ENCODE data around the gene PER1. TPM values are rescaled to one million over a fixed set of nuclear protein-coding genes. Genes with fewer than 3 reads are reported as not detected.

Gene PER1
- total RNA-seq, 1 experiment from 2014 or later = 17.1 TPM

DNA sequence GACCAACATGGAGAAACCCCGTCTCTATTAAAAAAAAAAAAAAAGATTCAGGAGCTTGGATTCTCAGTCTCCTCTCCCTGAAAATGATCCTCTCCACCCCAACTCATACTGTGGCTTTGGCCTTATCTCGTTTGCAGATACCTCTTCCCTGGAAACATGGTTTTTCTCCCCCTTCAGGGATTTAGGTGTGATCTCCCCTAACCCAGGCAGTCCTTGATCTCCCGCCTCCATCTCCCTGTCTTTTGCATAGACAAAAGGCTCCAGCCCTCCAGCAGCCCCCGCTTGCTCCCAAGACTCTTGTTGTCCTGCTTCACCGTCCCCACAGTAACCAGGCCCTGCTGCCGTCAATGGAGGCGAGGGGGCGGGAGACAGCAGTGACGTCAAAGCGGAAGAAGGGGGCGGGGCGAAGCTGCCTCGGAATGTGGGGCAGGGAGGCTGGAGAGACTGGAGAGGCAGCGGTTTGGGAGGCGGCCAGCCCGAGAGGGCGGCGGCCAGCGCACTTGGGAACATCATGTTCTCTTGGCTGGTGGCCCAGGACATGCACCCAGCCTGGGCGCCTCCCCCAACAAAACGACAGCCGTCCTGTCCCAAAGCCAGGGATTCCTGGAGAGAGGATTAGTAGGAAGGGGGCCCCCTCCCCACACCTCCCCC, 1.9 kb upstream of the PER1 start:
- H3K4me1 ChIP-seq (ENCODE audit: control insufficient read depth, insufficient read depth, low read length) = peaks cover 34% of the 10 kb centered on the region
- POLR2A ChIA-PET = interaction anchor here (0.5 to 0.8 kb wide), 3 partner anchors 19 to 94 kb away, joined by 3 to 5 read pairs (median 3); partner anchors contain the start of gene CTC1
- intact Hi-C loops (cut with micrococcal nuclease; ENCODE audit: unreplicated experiment) (no loop called here), in situ Hi-C loops (cut with HindIII; ENCODE audit: low pct_unique_long_range_greater_than_20kb, low sequenced_read_pairs) (no loop called here)
- TF ChIP-seq CTCF (IDR thresholded peaks at IDR 0.05) (no peak), SIN3A (IDR thresholded peaks at IDR 0.05; ENCODE audit: borderline replicate concordance, insufficient read depth, low read depth, low read length) (0 out of 2 replicates have a peak, but pooled peaks have one; percentile 56)
- no peaks in the 10 kb centered on the region for H3K27me3 ChIP-seq (ENCODE audit: control insufficient read depth, insufficient read depth, low read length)
- DNase-seq (ENCODE audit: low read depth, low spot score) = peak; percentile 87
- H3K36me3 ChIP-seq (ENCODE audit: control insufficient read depth, insufficient read depth, low read length) = no peaks in the 10 kb centered on the region
- peak; percentile 55 for ATAC-seq
- H3K4me3 ChIP-seq (ENCODE audit: low read depth in 2 of 2, low read length in 2 of 2) = peak overlapping the region; percentile 71 to 73
- H3K27ac ChIP-seq (ENCODE audit: low read length) = peak overlapping the region; percentile 82
- H3K9me3 ChIP-seq (ENCODE audit: control insufficient read depth, insufficient read depth, low read depth, low read length) = no peaks in the 10 kb centered on the region
- BruUV-seq (replicated peaks) = no TSS peak
- CTCF ChIA-PET = interaction anchor here (0.6 to 0.8 kb wide), 3 partner anchors 32 to 94 kb away, joined by 3 to 7 read pairs (median 5); no protein-coding TSS in a partner anchor

- Histone ChIP-seq H3K27ac (ENCODE audit: low read length) (peak overlapping the region; percentile 82), H3K27me3 (ENCODE audit: control insufficient read depth, insufficient read depth, low read length) (no peaks in the 10 kb centered on the region), H3K4me3 (ENCODE audit: low read depth in 2 of 2, low read length in 2 of 2) (peak overlapping the region; percentile 71 to 73; a peak in 3 of 4 replicates), H3K4me1 (ENCODE audit: control insufficient read depth, insufficient read depth, low read length) (peaks cover 34% of the 10 kb centered on the region), H3K36me3 (ENCODE audit: control insufficient read depth, insufficient read depth, low read length) (no peaks in the 10 kb centered on the region), H3K9me3 (ENCODE audit: control insufficient read depth, insufficient read depth, low read depth, low read length) (no peaks in the 10 kb centered on the region)
- intact Hi-C loops (cut with micrococcal nuclease; ENCODE audit: unreplicated experiment) = no loop called here
- ChIA-PET POLR2A (interaction anchor here (0.6 to 0.8 kb wide), 2 partner anchors 20 to 34 kb away, joined by 3 read pairs; no protein-coding TSS in a partner anchor), CTCF (interaction anchor here (0.7 to 0.8 kb wide), 2 partner anchors 32 to 93 kb away, joined by 3 to 5 read pairs; no protein-coding TSS in a partner anchor)
- ATAC-seq (no peak), DNase-seq (ENCODE audit: low read depth, low spot score) (no peak)
- in situ Hi-C loops (cut with HindIII; ENCODE audit: low pct_unique_long_range_greater_than_20kb, low sequenced_read_pairs) = no loop called here
- no peak for TF ChIP-seq SIN3A (IDR thresholded peaks at IDR 0.05; ENCODE audit: borderline replicate concordance, insufficient read depth, low read depth, low read length)
- no peak for TF ChIP-seq TCF7L2 (IDR thresholded peaks at IDR 0.05; ENCODE audit: low read depth, low read length)
- no peak for TF ChIP-seq CTCF (IDR thresholded peaks at IDR 0.05)
- TF ChIP-seq, protein P1, sequence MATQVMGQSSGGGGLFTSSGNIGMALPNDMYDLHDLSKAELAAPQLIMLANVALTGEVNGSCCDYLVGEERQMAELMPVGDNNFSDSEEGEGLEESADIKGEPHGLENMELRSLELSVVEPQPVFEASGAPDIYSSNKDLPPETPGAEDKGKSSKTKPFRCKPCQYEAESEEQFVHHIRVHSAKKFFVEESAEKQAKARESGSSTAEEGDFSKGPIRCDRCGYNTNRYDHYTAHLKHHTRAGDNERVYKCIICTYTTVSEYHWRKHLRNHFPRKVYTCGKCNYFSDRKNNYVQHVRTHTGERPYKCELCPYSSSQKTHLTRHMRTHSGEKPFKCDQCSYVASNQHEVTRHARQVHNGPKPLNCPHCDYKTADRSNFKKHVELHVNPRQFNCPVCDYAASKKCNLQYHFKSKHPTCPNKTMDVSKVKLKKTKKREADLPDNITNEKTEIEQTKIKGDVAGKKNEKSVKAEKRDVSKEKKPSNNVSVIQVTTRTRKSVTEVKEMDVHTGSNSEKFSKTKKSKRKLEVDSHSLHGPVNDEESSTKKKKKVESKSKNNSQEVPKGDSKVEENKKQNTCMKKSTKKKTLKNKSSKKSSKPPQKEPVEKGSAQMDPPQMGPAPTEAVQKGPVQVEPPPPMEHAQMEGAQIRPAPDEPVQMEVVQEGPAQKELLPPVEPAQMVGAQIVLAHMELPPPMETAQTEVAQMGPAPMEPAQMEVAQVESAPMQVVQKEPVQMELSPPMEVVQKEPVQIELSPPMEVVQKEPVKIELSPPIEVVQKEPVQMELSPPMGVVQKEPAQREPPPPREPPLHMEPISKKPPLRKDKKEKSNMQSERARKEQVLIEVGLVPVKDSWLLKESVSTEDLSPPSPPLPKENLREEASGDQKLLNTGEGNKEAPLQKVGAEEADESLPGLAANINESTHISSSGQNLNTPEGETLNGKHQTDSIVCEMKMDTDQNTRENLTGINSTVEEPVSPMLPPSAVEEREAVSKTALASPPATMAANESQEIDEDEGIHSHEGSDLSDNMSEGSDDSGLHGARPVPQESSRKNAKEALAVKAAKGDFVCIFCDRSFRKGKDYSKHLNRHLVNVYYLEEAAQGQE (IDR thresholded peaks at IDR 0.05; ENCODE audit: insufficient read depth in 1 of 2, low read depth in 2 of 2, low read length in 1 of 2) = no peak
- no peak for TF ChIP-seq POLR2AphosphoS5 (IDR thresholded peaks at IDR 0.05; ENCODE audit: low read depth, low read length)
- no TSS peak for BruUV-seq (replicated peaks)
Measured at GRCh38 chr17:8153525-8153956, 1.3 kb upstream of the PER1 start.

All from Panc1 (cell line).